K562 (cell line): ENCODE results near the gene KRT82. TPM values are rescaled to one million over a fixed set of nuclear protein-coding genes. Genes with fewer than 3 reads are reported as not detected.

Source experiments
- ATAC-seq: fragments of 200-7000 bp; cut with Tn5 transposase; 3 replicates; pipeline ENCODE4 v1.9.1; 2020; ENCODE audit warnings: moderate library complexity
- BruUV-seq: library from RNA; stranded (reverse); fragments of 400-500 nt; replicated peaks from 2 replicates; lab custom pipeline; 2021; lab: Mats Ljungman, UMichigan
- CTCF ChIA-PET: fragments of 300-600 bp; formaldehyde crosslinking; extraction: SDS; loops from one replicate; lab custom pipeline; 2021; ENCODE audit warnings: low intra/inter-chr PET ratio; lab: Yijun Ruan, JAX
- POLR2A ChIA-PET: fragments of 300-600, 350-650 bp; sonication (Branson Sonifier 250); formaldehyde crosslinking; extraction: SDS; loops from one replicate; lab custom pipeline; 2021; ENCODE audit warnings: antibody characterized with exemption, inconsistent platforms; lab: Yijun Ruan, JAX
- DNase-seq, 4 experiments: peaks; one replicate each; pipeline versions ENCODE4 v3.0.0 to v3.0.0-alpha.2; 2011 to 2018; ENCODE audit warnings: low spot score in 3 of 4, mixed read lengths in 3 of 4; ENCODE audit errors: extremely low read depth in 1 of 4
- FAIRE-seq: peaks from 2 replicates; lab custom pipeline; 2011; peaks lifted over from hg19 to GRCh38; lab: Jason Lieb, UNC
- H2AFZ ChIP-seq: 2 replicates; pipeline ENCODE4 v1.6.0; 2011; ENCODE audit warnings: low read depth, low read length, control low read depth, inconsistent platforms
- H3K27ac ChIP-seq: fragments of 200-600 bp; 3 replicates; pipeline ENCODE4 v1.8.0; 2011; ENCODE audit warnings: low read depth, mild to moderate bottlenecking, control low read depth, inconsistent platforms, low read length, moderate library complexity, mixed read lengths; ENCODE audit errors: extremely low read depth
- H3K27me3 ChIP-seq, 2 experiments: fragments of 300-600 bp in 1 of 2; 2 replicates in 1 of 2; 3 replicates in 1 of 2; pipeline versions ENCODE4 v1.6.0 to v1.8.0; 2011; ENCODE audit warnings: inconsistent platforms in 2 of 2, low read length in 2 of 2, mild to moderate bottlenecking in 1 of 2, mixed read lengths in 1 of 2, moderate library complexity in 1 of 2; ENCODE audit not compliant: control insufficient read depth in 2 of 2, insufficient read depth in 2 of 2
- H3K36me3 ChIP-seq: fragments of 300-600 bp; 3 replicates; pipeline ENCODE4 v1.8.0; 2011; ENCODE audit warnings: mild to moderate bottlenecking, low read length, inconsistent platforms; ENCODE audit not compliant: control insufficient read depth, insufficient read depth
- H3K4me1 ChIP-seq, 2 experiments: fragments of 200-600 bp in 1 of 2; replicated peaks in 1 of 2; 2 replicates in 1 of 2; 3 replicates in 1 of 2; pipeline versions ENCODE4 v1.5.1 to v1.8.0; 2011; ENCODE audit warnings: inconsistent platforms in 2 of 2, low read length in 2 of 2, mild to moderate bottlenecking in 1 of 2, mixed read lengths in 1 of 2, moderate library complexity in 1 of 2; ENCODE audit not compliant: control insufficient read depth in 2 of 2, insufficient read depth in 2 of 2
- H3K4me2 ChIP-seq: 2 replicates; pipeline ENCODE4 v1.6.1; 2011; ENCODE audit warnings: low read length, control low read depth, inconsistent platforms, mixed read lengths; ENCODE audit not compliant: insufficient read depth
- H3K4me3 ChIP-seq: fragments of 200-600 bp; sonication (generic), shearing (Covaris generic); 2 replicates; pipeline ENCODE4 v1.5.1; 2016; ENCODE audit warnings: control low read depth, inconsistent platforms
- H3K79me2 ChIP-seq: fragments of 200-600 bp; 3 replicates; pipeline ENCODE4 v1.8.0; 2011; ENCODE audit warnings: low read length, inconsistent platforms; ENCODE audit not compliant: control insufficient read depth, insufficient read depth
- H3K9ac ChIP-seq, 2 experiments: 2 replicates each; pipeline versions ENCODE4 v1.6.0 to v1.6.1; 2011; ENCODE audit warnings: low read depth in 2 of 2, low read length in 2 of 2, control low read depth in 1 of 2, inconsistent platforms in 1 of 2, mild to moderate bottlenecking in 1 of 2, mixed read lengths in 1 of 2; ENCODE audit not compliant: insufficient read depth in 1 of 2
- H3K9me1 ChIP-seq: one replicate; pipeline ENCODE4 v1.6.0; 2011; ENCODE audit warnings: inconsistent platforms, mild to moderate bottlenecking, low read length, moderate library complexity; ENCODE audit not compliant: control insufficient read depth, insufficient read depth
- H3K9me3 ChIP-seq: replicated peaks from 2 replicates; pipeline ENCODE4 v1.5.1; 2011; ENCODE audit warnings: low read depth, low read length, inconsistent platforms; ENCODE audit not compliant: control insufficient read depth, insufficient read depth
- H4K20me1 ChIP-seq: replicated peaks from 2 replicates; pipeline ENCODE4 v1.6.1; 2011; ENCODE audit warnings: low read length, inconsistent platforms, mixed read lengths; ENCODE audit not compliant: control insufficient read depth, insufficient read depth
- KLF16 ChIP-seq: IDR thresholded peaks from 2 replicates; pipeline ENCODE4 v1.6.1; 2016; ENCODE audit warnings: antibody characterized with exemption
- PCBP2 ChIP-seq: fragments of 200-400 bp; formaldehyde crosslinking; IDR thresholded peaks from 2 replicates; pipeline ENCODE4 v1.6.1; 2018; ENCODE audit warnings: low read length, low read depth, mild to moderate bottlenecking, moderate library complexity; ENCODE audit not compliant: poor library complexity, severe bottlenecking
- SNRNP70 ChIP-seq: fragments of 200-400 bp; formaldehyde crosslinking; optimal IDR thresholded peaks from 2 replicates; pipeline ENCODE3; 2017; ENCODE audit warnings: low read depth, low read length
- TGIF2 ChIP-seq: sonication (generic); formaldehyde crosslinking; IDR thresholded peaks from 2 replicates; pipeline ENCODE4 v1.8.1; 2022; ENCODE audit warnings: mild to moderate bottlenecking, missing genetic modification reagents, moderate library complexity
- WGBS: fragments of 100-300 bp; shearing (Covaris generic); methylation state at CpG from one replicate; pipeline ENCODE4 v1.1.6; 2016; ENCODE audit warnings: low coverage, mixed read lengths; ENCODE audit not compliant: insufficient coverage; ENCODE audit errors: missing lambda C conversion rate; 5-methylcytosine and 5-hydroxymethylcytosine counted together
- in situ Hi-C: fragments of 300-500 bp; cut with MboI; formaldehyde crosslinking; loops from 4 replicates; pipeline ENCODE4 v1.15.0; 2018; ENCODE audit warnings: inconsistent platforms, mixed read lengths
- intact Hi-C: fragments of 100-400 bp; cut with micrococcal nuclease; formaldehyde crosslinking; loops from 2 replicates; pipeline ENCODE4 v1.14.2; 2022
- polyA plus RNA-seq, 8 experiments: library from polyadenylated mRNA; depleted of rRNA in 4 of 8; stranded (reverse) in 5 of 8; unstranded in 3 of 8; fragments of >200 nt; fragmentation: Nextera tagmentation in 2 of 8; fragmentation: Illumina TruSeq in 1 of 8; extraction: Ambion mirVana in 2 of 8; extraction: Trizol in 1 of 8; gene quantifications; 2 replicates each; pipeline versions ENCODE4 v1.2.1 to v1.2.3, GENCODE V29; 2011 to 2014; ENCODE audit warnings: inconsistent platforms in 1 of 8, missing spikeins in 1 of 8
- total RNA-seq, 7 experiments: library from RNA; depleted of rRNA in 6 of 7; stranded (reverse); fragments of >200 nt in 6 of 7; fragmentation: Illumina TruSeq in 2 of 7; extraction: Trizol in 2 of 7; gene quantifications; 2 replicates each; pipeline versions ENCODE4 v1.2.1 to v1.2.3, GENCODE V29; 2011 to 2021; ENCODE audit warnings: low replicate concordance in 1 of 7
- TF ChIP-seq, protein P1 (sequence below): fragments of 450-650 bp; formaldehyde crosslinking; IDR thresholded peaks from 2 replicates; pipeline ENCODE4 v1.4.0; 2022; ENCODE audit warnings: missing genetic modification characterization
- TF ChIP-seq, protein P2 (sequence below): fragments of 450-650 bp; IDR thresholded peaks from 2 replicates; pipeline ENCODE4 v1.6.1; 2016; ENCODE audit warnings: antibody characterized with exemption
- TF ChIP-seq, protein P3 (sequence below), 2 experiments: fragments of 450-650 bp in 1 of 2; sonication (generic) in 1 of 2; formaldehyde crosslinking in 1 of 2; IDR thresholded peaks; 2 replicates each; pipeline versions ENCODE4 v1.7.1 to v1.9.0; 2016 to 2022; ENCODE audit warnings: inconsistent platforms in 1 of 2, mild to moderate bottlenecking in 1 of 2, missing genetic modification reagents in 1 of 2

The KRT82 gene
- total and polyA plus RNA-seq, 9 of the 15 experiments (the other 6 are each of a cell fraction or from before 2014, with no cell fraction given), result not detected

DNA sequence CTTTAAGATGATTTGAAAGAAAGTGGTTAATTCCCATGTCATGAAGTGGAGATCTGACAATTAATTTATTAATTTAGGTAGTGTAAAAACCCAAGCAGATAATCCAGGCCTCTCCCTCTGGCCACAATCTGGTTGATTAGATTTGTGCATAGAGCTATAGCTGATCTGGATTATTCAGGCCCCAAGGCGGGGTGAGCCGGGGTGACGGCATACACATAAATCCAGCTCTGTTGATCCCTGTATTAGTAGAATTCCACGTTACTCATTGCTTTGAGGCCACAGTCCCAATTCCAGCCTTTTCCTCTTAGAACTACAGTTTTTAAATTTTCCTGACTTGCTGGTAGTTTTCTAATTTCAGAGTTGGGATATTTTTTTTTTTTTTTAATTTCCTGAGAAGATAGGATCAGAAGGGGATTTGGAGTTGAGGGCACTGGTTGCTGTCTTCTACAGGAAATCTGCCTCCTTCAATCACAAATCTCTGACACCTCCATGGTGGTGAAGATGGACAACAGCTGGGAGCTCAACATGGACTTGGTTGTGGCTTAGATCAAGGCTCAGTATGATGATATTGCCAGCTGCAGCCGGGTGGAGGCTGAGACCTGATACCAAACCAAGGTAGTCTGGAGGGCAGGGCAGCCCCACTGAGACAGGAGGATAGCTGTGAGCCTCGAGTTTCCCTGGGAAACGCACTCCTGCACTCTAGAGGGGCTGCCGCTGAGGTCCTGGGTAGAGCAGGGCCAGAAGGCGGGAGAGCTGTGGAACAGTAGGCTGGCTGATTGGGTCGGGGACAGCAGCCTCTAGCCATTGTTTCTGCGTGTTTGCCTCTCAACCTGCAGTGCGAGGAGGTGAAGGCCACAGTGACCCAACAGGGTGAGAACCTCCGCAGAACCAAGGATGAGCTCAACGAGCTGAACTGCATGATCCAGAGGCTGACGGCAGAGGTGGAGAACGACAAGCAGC lies 58.3 kb downstream of the KRT82 start:
- no peak overlapping the region for H3K27ac ChIP-seq
- H3K9me1 ChIP-seq, result peaks cover 3% of the 10 kb centered on the region
- H3K4me2 ChIP-seq, result no peak overlapping the region
- no peaks in the 10 kb centered on the region for H3K4me1 ChIP-seq
- ChIA-PET POLR2A (interaction anchor here (1.1 kb wide), 1 partner anchor 522 kb away, joined by 3 read pairs; no protein-coding TSS in a partner anchor), CTCF (no interaction called here)
- in situ Hi-C loops (no loop called here), intact Hi-C loops (no loop called here)
- no peak for FAIRE-seq
- no peak for DNase-seq
- WGBS, result 1% methylated on average over 16 of the region's 16 CpGs
- no peaks in the 10 kb centered on the region for H3K79me2 ChIP-seq
- no TSS peak for BruUV-seq
- no peak for ATAC-seq
- H3K27me3 ChIP-seq, result peaks cover 14 to 50% of the 10 kb centered on the region in 2 experiments; a peak in 3 of 5 replicates
- no peaks in the 10 kb centered on the region; the same call in 1 of the 2 replicates for H4K20me1 ChIP-seq
- no peaks in the 10 kb centered on the region for H3K36me3 ChIP-seq
- H3K4me3 ChIP-seq, result no peak overlapping the region
- no peaks in the 10 kb centered on the region for H3K9me3 ChIP-seq
- no peak overlapping the region for H2AFZ ChIP-seq
- H3K9ac ChIP-seq, result no peak overlapping the region
- TF ChIP-seq TGIF2 (no peak), SNRNP70 (no peak), PCBP2 (no peak), KLF16 (no peak)
- TF ChIP-seq, protein P1, sequence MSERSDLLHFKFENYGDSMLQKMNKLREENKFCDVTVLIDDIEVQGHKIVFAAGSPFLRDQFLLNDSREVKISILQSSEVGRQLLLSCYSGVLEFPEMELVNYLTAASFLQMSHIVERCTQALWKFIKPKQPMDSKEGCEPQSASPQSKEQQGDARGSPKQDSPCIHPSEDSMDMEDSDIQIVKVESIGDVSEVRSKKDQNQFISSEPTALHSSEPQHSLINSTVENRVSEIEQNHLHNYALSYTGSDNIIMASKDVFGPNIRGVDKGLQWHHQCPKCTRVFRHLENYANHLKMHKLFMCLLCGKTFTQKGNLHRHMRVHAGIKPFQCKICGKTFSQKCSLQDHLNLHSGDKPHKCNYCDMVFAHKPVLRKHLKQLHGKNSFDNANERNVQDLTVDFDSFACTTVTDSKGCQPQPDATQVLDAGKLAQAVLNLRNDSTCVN (CRISPR knock-in tag), result no peak
- TF ChIP-seq, protein P2, sequence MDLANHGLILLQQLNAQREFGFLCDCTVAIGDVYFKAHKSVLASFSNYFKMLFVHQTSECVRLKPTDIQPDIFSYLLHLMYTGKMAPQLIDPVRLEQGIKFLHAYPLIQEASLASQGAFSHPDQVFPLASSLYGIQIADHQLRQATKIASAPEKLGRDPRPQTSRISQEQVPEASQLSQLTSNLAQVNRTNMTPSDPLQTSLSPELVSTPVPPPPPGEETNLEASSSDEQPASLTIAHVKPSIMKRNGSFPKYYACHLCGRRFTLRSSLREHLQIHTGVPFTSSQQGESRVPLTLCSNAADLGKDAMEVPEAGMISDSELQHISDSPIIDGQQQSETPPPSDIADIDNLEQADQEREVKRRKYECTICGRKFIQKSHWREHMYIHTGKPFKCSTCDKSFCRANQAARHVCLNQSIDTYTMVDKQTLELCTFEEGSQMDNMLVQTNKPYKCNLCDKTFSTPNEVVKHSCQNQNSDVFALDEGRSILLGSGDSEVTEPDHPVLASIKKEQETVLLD, result no peak
- TF ChIP-seq, protein P3, sequence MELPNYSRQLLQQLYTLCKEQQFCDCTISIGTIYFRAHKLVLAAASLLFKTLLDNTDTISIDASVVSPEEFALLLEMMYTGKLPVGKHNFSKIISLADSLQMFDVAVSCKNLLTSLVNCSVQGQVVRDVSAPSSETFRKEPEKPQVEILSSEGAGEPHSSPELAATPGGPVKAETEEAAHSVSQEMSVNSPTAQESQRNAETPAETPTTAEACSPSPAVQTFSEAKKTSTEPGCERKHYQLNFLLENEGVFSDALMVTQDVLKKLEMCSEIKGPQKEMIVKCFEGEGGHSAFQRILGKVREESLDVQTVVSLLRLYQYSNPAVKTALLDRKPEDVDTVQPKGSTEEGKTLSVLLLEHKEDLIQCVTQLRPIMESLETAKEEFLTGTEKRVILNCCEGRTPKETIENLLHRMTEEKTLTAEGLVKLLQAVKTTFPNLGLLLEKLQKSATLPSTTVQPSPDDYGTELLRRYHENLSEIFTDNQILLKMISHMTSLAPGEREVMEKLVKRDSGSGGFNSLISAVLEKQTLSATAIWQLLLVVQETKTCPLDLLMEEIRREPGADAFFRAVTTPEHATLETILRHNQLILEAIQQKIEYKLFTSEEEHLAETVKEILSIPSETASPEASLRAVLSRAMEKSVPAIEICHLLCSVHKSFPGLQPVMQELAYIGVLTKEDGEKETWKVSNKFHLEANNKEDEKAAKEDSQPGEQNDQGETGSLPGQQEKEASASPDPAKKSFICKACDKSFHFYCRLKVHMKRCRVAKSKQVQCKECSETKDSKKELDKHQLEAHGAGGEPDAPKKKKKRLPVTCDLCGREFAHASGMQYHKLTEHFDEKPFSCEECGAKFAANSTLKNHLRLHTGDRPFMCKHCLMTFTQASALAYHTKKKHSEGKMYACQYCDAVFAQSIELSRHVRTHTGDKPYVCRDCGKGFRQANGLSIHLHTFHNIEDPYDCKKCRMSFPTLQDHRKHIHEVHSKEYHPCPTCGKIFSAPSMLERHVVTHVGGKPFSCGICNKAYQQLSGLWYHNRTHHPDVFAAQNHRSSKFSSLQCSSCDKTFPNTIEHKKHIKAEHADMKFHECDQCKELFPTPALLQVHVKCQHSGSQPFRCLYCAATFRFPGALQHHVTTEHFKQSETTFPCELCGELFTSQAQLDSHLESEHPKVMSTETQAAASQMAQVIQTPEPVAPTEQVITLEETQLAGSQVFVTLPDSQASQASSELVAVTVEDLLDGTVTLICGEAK (IDR thresholded peaks at IDR 0.05), result no peak
- TF ChIP-seq, protein P3 (CRISPR knock-in tag; IDR thresholded peaks at IDR 0.05), result no peak
